Medulla oblongata (tissue), 1 donor: Measurements from ENCODE around the gene MARCHF2.
A peak's percentile ranks its signal among the peaks of the same experiment; 100 is the strongest.

Experiments
- DNase-seq: peaks from one replicate; pipeline ENCODE4 v3.0.0-alpha.2; 2015; ENCODE audit errors: extremely low spot score

The MARCHF2 gene

DNA sequence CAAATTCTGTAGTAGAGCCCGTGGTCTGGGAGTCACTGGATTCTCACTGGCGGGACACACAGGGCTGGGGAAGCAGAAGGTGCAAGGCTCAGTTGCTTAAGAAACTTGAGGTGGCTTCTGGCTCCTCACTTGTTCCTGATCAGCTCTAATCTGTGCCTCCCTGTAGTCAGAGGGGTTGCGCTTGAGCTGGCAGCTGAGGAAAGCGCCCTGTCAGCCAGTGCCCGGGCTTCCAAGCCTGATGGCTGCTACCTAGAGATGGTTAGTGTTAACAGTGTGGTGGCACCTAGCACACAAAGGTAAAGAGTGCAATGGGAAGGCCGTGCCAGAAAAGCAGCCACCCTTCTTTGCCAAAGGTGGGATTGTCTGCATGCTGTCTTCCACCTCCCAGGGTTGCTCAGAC is 40.5 kb downstream of the MARCHF2 start:
- no peak for DNase-seq

- no peak for DNase-seq
Observed at GRCh38 chr19:8454218-8454617, 41.1 kb downstream of the MARCHF2 start.

DNA sequence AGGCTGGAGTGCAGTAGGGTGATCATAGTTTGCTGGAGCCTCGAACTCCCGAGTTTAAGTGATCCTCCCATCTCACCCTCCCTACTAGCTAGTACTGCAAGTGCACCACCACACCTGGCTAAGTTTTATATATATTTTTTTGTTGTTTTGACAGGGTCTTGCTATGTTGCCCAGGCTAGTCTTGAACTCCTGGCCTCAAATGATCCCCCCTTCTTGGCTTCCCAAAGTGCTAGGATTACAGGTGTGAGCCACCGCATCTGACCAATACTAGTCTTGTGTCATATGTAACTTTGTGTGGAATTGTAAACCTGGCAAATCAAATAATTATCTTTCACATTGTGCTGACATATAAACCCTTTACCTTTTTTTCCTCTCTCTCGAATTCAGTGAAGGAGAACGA is 41.9 kb downstream of the MARCHF2 start:
- DNase-seq, result no peak

DNA sequence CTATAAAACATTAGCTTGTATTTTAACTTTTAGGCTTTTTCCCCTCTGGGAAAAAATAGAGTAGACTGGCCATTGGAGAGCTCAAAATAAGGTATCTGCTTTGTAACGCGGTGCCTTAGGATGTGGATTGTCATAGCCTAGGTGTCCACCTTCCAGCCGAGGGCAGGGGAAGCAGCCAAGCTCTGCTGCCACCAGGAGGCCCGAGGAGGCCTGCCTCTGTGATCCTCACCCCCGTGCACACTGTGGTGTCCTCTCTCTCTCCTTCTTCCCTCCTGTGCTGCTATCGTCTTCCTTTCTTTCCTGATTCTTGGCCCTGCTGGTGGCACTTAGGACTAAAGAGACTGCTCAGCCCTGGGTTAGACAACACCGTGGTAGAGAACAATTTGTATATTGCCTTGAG is 43.0 kb downstream of the MARCHF2 start:
- DNase-seq, result no peak

GRCh38 chr19:8457209-8457608 is 44.1 kb downstream of the MARCHF2 start:
- no peak for DNase-seq

- no peak for DNase-seq
Observed at GRCh38 chr19:8457827-8458226, 44.7 kb downstream of the MARCHF2 start.

DNA sequence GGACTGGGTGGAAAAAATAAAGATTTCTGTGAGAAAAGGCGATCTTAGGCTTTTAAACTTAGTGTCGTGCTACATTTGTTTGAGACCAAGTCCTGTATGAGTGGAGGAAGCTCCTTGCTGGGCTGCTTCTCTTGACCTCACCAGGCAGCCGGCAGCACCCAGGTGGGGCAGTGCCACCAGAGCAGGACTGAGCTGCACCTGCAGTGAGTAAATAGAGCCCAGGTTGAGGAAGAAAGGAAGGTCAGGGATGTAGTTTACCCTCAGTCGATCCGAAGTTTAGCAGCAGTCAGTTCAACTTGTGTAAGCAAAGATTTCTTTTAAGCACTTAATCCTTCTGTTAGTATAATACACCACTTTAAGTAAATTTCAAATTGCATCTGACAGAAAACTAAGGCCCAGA is 45.3 kb downstream of the MARCHF2 start:
- DNase-seq, result no peak

DNA sequence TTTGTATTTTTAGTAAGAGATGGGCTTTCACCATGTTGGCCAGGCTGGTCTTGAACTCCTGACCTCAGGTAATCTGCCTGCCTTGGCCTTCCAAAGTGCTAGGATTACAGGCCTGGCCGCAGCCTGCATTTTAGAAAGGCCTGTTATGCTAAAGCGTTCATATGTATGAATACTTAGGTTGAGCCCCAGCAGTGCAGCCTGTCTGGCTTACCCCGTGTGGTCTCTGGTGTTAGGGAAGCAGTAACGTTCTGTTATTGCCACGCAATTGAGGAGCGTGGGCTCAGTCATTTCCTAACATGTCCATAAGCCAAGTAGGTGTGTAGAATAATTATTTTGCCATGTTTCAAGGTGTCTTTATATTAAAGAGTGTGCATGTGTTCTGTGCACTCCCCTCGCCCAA is 46.0 kb downstream of the MARCHF2 start:
- DNase-seq, result no peak

- no peak for DNase-seq
Observed at GRCh38 chr19:8459520-8460270, 46.6 kb downstream of the MARCHF2 start.

- no peak for DNase-seq
Observed at GRCh38 chr19:8460516-8461298, 47.6 kb downstream of the MARCHF2 start.

- no peak for DNase-seq
Observed at GRCh38 chr19:8461376-8461775, 48.3 kb downstream of the MARCHF2 start.

GRCh38 chr19:8461891-8462290 is 48.8 kb downstream of the MARCHF2 start:
- no peak for DNase-seq

- no peak for DNase-seq
Observed at GRCh38 chr19:8462571-8462970, 49.5 kb downstream of the MARCHF2 start.

DNA sequence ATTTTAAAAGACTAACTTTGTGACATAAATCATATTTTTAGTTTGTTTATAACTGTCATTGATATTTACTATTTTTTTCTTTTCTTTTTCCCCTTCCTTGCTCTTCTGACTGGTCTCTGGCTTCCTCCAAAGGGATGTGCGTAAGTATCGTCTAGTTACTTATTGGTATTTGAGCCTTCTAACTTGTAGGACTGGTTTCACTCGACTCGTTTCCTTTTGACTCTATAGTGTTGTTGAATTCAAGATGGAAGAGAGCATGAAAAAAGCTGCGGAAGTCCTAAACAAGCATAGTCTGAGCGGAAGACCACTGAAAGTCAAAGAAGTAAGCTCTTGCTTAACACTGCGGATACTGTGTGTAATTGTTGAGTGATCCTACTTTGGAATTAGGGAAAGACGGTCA is 50.3 kb downstream of the MARCHF2 start:
- DNase-seq, result no peak

- no peak for DNase-seq
Observed at GRCh38 chr19:8466018-8466417, 52.9 kb downstream of the MARCHF2 start.

- DNase-seq, result no peak
Observed at GRCh38 chr19:8468124-8468523, 55.0 kb downstream of the MARCHF2 start.

DNA sequence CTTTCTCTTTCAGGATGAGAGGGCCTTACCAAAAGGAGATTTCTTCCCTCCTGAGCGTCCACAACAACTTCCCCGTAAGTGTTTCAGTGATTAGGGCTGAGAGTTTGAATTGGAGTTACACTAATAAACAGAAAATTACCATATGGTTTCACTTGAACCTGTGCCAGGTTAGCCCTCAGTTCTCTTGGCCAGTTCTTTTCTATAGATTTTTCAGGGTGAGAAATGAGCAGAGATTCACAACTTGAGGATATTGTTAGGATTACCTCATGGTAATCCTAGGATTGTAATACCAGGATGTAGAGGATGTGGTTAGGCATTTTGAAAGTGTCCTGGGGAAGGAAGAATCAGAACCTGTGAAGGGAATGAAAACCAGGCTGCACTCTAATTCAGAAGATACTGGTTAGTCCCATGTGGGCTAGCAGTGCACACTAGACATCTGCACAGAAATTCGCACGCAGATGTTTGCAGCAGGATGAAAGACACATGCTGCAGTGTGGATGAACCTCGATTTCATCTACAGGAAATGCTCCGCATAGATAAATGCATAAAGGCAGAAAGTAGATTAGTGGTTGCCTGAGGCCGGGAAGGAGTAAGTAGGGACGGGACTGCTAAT is 55.8 kb downstream of the MARCHF2 start:
- DNase-seq, result no peak

DNA sequence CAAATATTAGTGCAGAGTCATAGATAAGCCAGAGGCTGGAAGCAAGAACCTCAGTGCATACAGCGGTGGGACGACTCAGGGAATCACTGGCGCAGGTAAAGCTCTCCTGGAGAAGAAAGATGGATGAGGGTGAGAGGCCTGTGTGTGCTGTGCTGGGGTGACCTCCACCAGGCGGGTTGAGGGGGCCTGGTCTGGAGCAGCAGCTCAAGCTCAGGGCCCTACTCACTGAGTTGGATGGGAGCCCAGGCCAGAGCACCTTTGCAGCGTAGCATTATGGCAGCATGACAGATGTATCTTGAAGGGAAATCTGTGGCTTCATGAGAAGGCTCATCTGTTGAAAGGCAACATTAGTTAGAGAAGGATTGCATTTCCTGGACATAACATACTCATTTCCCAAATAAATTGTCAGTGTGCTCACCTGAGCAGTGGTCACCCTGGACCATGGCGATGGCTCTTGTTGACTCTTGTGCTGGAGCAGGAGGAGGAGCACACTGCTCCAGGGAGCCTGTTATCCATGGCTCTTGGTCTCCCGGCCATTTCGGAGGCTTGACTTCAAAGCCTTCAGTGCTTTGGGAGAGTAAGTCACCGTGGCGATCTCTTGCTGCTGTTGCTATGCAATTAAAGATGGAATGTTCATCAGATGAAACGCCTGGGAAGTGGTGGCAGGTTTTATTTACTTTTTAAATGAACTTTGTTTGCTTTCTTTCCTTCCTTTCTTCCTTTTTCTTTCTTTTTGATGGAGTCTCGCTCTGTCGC is 56.7 kb downstream of the MARCHF2 start:
- DNase-seq, result no peak

GRCh38 chr19:8473648-8474476 is 60.8 kb downstream of the MARCHF2 start:
- DNase-seq, result peak; percentile 83

DNA sequence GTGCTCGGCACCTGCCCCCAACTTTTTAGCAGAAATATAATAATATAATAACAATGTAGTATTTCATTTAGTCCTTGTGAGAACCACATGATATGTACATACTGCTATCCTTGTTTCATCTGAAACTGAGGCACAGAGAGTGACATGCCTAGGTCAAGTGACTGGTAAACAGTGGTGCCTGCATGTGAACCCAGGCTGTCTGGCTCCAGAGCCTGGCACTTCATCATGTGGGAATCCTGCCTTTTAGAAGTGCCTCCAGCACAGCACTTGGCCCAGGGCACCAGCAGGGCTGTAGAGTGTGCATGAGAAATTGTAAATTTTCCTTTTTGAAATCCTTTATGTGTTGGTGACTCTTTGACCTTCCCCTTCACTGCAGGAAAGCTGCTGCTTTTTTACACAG is 61.9 kb downstream of the MARCHF2 start:
- no peak for DNase-seq

DNA sequence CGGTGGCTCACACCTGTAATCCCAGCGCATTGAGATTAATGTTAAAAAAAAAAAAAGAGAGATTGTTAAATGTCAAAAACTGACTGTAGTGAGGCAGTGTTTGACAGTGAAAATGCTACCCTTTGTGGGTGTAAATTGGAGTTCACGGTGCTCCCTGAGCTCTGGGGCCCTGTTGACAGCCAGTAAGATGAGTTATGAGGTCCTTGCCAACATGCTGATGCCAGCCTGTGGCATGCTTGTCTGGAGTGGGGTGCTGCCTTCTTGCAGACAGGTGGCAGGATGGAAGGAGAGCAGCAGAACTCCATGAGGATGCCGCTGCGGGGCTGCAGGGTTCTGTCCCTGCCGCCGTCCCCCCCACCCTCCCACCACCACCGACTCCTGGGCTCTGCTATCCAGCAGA is 63.4 kb downstream of the MARCHF2 start:
- no peak for DNase-seq
